ENCODE data around the gene RXRB. TPM values are rescaled to one million over a fixed set of nuclear protein-coding genes. Genes with fewer than 3 reads are reported as not detected.

The RXRB gene
- total and polyA plus RNA-seq, 2 of the 13 experiments (the other 11 are each of a cell fraction or from before 2014, with no cell fraction given), result 26.7 to 55.7 TPM

- TF ChIP-seq ZNF318 (CRISPR knock-in tag; IDR thresholded peaks at IDR 0.05) (no peak), THYN1 (CRISPR knock-in tag; IDR thresholded peaks at IDR 0.05; ENCODE audit: borderline replicate concordance, low read depth) (no peak), PHF21A (CRISPR knock-in tag; IDR thresholded peaks at IDR 0.05) (no peak), ZNF616 (CRISPR knock-in tag; IDR thresholded peaks at IDR 0.05; ENCODE audit: low read depth) (0 out of 2 replicates have a peak, but pooled peaks have one; percentile 25), GATAD2A (CRISPR knock-in tag; IDR thresholded peaks at IDR 0.05) (no peak), TRIM24 (CRISPR knock-in tag; IDR thresholded peaks at IDR 0.05) (no peak), KMT2A (CRISPR knock-in tag; IDR thresholded peaks at IDR 0.05) (no peak), ZNF749 (CRISPR knock-in tag; IDR thresholded peaks at IDR 0.05; ENCODE audit: borderline replicate concordance) (peak; percentile 28; the same call in 1 of the 2 replicates), ZNF138 (CRISPR knock-in tag; IDR thresholded peaks at IDR 0.05; ENCODE audit: low read depth) (no peak), PRMT3 (CRISPR knock-in tag; IDR thresholded peaks at IDR 0.05; ENCODE audit: borderline replicate concordance, low read depth) (no peak), ESRRA (CRISPR knock-in tag; IDR thresholded peaks at IDR 0.05; ENCODE audit: low read depth) (peak; percentile 13; the same call in 1 of the 2 replicates), FLYWCH1 (CRISPR knock-in tag; IDR thresholded peaks at IDR 0.05) (no peak), IRF9 (CRISPR knock-in tag; IDR thresholded peaks at IDR 0.05; ENCODE audit: borderline replicate concordance) (peak; percentile 22; the same call in 1 of the 2 replicates), NR2F6 (IDR thresholded peaks at IDR 0.05) (peak; percentile 47; the same call in 1 of the 2 replicates), NR2F6 (CRISPR knock-in tag; IDR thresholded peaks at IDR 0.05) (peak; percentile 44; the same call in 1 of the 2 replicates), ZMAT5 (CRISPR knock-in tag; IDR thresholded peaks at IDR 0.05; ENCODE audit: borderline replicate concordance, low read depth) (no peak), MIER3 (CRISPR knock-in tag; IDR thresholded peaks at IDR 0.05; ENCODE audit: borderline replicate concordance) (no peak), CREBL2 (CRISPR knock-in tag; IDR thresholded peaks at IDR 0.05; ENCODE audit: borderline replicate concordance) (no peak), HNF4A (CRISPR knock-in tag; IDR thresholded peaks at IDR 0.05) (peak; percentile 33; the same call in 1 of the 2 replicates), PHF20 (CRISPR knock-in tag; IDR thresholded peaks at IDR 0.05) (0 out of 2 replicates have a peak, but pooled peaks have one; percentile 4), ZNF33A (CRISPR knock-in tag; IDR thresholded peaks at IDR 0.05; ENCODE audit: borderline replicate concordance) (no peak)
These were observed 681 bp upstream of the RXRB start (continued) for GRCh38 chr6:33201147-33201545.
